ENCODE data around the gene IL6. TPM values are rescaled to one million over a fixed set of nuclear protein-coding genes. Genes with fewer than 3 reads are reported as not detected.

Gene IL6
- total RNA-seq, 1 donor from 2014 or later = 37.3 TPM

- H3K36me3 ChIP-seq = no peaks in the 10 kb centered on the region
- intact Hi-C loops (cut with DNase I) = no loop called here
- no peaks in the 10 kb centered on the region for H3K9me3 ChIP-seq
- no peak overlapping the region for H3K27ac ChIP-seq
- TF ChIP-seq CTCF (IDR thresholded peaks at IDR 0.05) = no peak
- H3K27me3 ChIP-seq = no peaks in the 10 kb centered on the region
- no peak for DNase-seq (ENCODE audit: low spot score in 2 of 2)
- no peak overlapping the region for H3K4me3 ChIP-seq
- H3K4me1 ChIP-seq = no peaks in the 10 kb centered on the region
Measured at GRCh38 chr7:22696541-22697228, 30.3 kb upstream of the IL6 start.

GRCh38 chr7:22697322-22697859 lies 29.6 kb upstream of the IL6 start:
- DNase-seq (ENCODE audit: low spot score in 2 of 2) = no peak
- no peaks in the 10 kb centered on the region for H3K4me1 ChIP-seq
- H3K27ac ChIP-seq = no peak overlapping the region
- no peaks in the 10 kb centered on the region for H3K27me3 ChIP-seq
- no peak overlapping the region for H3K4me3 ChIP-seq
- no peaks in the 10 kb centered on the region for H3K36me3 ChIP-seq
- intact Hi-C loops (cut with DNase I) = no loop called here
- H3K9me3 ChIP-seq = no peaks in the 10 kb centered on the region
- no peak for TF ChIP-seq CTCF (IDR thresholded peaks at IDR 0.05)

GRCh38 chr7:22697876-22698606 lies 29.0 kb upstream of the IL6 start:
- Histone ChIP-seq H3K27me3 (no peaks in the 10 kb centered on the region), H3K27ac (no peak overlapping the region), H3K36me3 (no peaks in the 10 kb centered on the region), H3K4me1 (no peaks in the 10 kb centered on the region), H3K4me3 (no peak overlapping the region), H3K9me3 (no peaks in the 10 kb centered on the region)
- intact Hi-C loops (cut with DNase I) = no loop called here
- no peak for DNase-seq (ENCODE audit: low spot score in 2 of 2)
- TF ChIP-seq CTCF (IDR thresholded peaks at IDR 0.05) = no peak

- no peaks in the 10 kb centered on the region for H3K4me1 ChIP-seq
- intact Hi-C loops (cut with DNase I) = no loop called here
Measured at GRCh38 chr7:22698767-22699166, 28.2 kb upstream of the IL6 start.

GRCh38 chr7:22700559-22701002 lies 26.4 kb upstream of the IL6 start:
- no peaks in the 10 kb centered on the region for H3K4me1 ChIP-seq
- H3K4me3 ChIP-seq = no peak overlapping the region
- no peak for DNase-seq (ENCODE audit: low spot score in 2 of 2)
- no peak overlapping the region for H3K27ac ChIP-seq
- H3K9me3 ChIP-seq = no peaks in the 10 kb centered on the region
- H3K27me3 ChIP-seq = no peaks in the 10 kb centered on the region
- no peaks in the 10 kb centered on the region for H3K36me3 ChIP-seq
- no peak for TF ChIP-seq CTCF (IDR thresholded peaks at IDR 0.05)
- intact Hi-C loops (cut with DNase I) = no loop called here

More at GRCh38 chr7:22698767-22699166, 28.2 kb upstream of the IL6 start:
- Histone ChIP-seq H3K27ac (no peak overlapping the region), H3K27me3 (no peaks in the 10 kb centered on the region), H3K4me3 (no peak overlapping the region), H3K36me3 (no peaks in the 10 kb centered on the region), H3K9me3 (no peaks in the 10 kb centered on the region)
- no peak for DNase-seq (ENCODE audit: low spot score in 2 of 2)
- TF ChIP-seq CTCF (IDR thresholded peaks at IDR 0.05) = no peak

Measured in ascending aorta (tissue), 2 donors.